DMS53 (cell line): Measurements from ENCODE around the gene KIAA1614.

Experiments used
- DNase-seq: peaks from one replicate; lab custom pipeline; 2025; lab: John Stamatoyannopoulos, UW

KIAA1614 gene

GRCh38 chr1:180908074-180908765 is 4.5 kb upstream of the KIAA1614 start:
- no peak for DNase-seq

- DNase-seq, result no peak
These were observed 3.7 kb upstream of the KIAA1614 start for GRCh38 chr1:180909005-180909414.

GRCh38 chr1:180909462-180909976 is 3.2 kb upstream of the KIAA1614 start:
- no peak for DNase-seq

GRCh38 chr1:180911640-180912191 is 981 bp upstream of the KIAA1614 start:
- DNase-seq, result peak; percentile 49

- DNase-seq, result peak; percentile 52
These were observed 391 bp upstream of the KIAA1614 start for GRCh38 chr1:180912211-180912800.

- DNase-seq, result no peak
These were observed 2.8 kb downstream of the KIAA1614 start for GRCh38 chr1:180915426-180915965.

GRCh38 chr1:180916012-180916770 is 3.5 kb downstream of the KIAA1614 start:
- no peak for DNase-seq

GRCh38 chr1:180916771-180917170 is 4.1 kb downstream of the KIAA1614 start:
- no peak for DNase-seq

GRCh38 chr1:180917306-180918065 is 4.8 kb downstream of the KIAA1614 start:
- peak; percentile 65 for DNase-seq

GRCh38 chr1:180918519-180918918 is 5.8 kb downstream of the KIAA1614 start:
- no peak for DNase-seq

- DNase-seq, result no peak
These were observed 6.5 kb downstream of the KIAA1614 start for GRCh38 chr1:180919183-180919700.

- DNase-seq, result no peak
These were observed 7.5 kb downstream of the KIAA1614 start for GRCh38 chr1:180920193-180920592.

GRCh38 chr1:180920702-180921101 is 8.0 kb downstream of the KIAA1614 start:
- peak; percentile 24 for DNase-seq

- DNase-seq, result no peak
These were observed 8.7 kb downstream of the KIAA1614 start for GRCh38 chr1:180921386-180921785.

GRCh38 chr1:180921891-180922630 is 9.4 kb downstream of the KIAA1614 start:
- DNase-seq, result no peak

- no peak for DNase-seq
These were observed 9.9 kb downstream of the KIAA1614 start for GRCh38 chr1:180922631-180923015.

- DNase-seq, result no peak
These were observed 10.5 kb downstream of the KIAA1614 start for GRCh38 chr1:180923021-180923841.

GRCh38 chr1:180923887-180924286 is 11.2 kb downstream of the KIAA1614 start:
- DNase-seq, result no peak

GRCh38 chr1:180924939-180925338 is 12.2 kb downstream of the KIAA1614 start:
- DNase-seq, result no peak
